Erythroblast (primary cell): ENCODE measurements around the gene GABRA6.

Experiments
- DNase-seq, 2 experiments: peaks; one replicate each; lab custom pipeline; 2025; lab: John Stamatoyannopoulos, UW
- GATA1 ChIP-seq: IDR thresholded peaks from 2 replicates; pipeline ENCODE4 v1.6.1; 2011; ENCODE audit warnings: low read depth, mild to moderate bottlenecking, control low read depth, low read length, moderate library complexity
- POLR2A ChIP-seq: IDR thresholded peaks from 2 replicates; pipeline ENCODE4 v1.6.1; 2011; ENCODE audit warnings: mild to moderate bottlenecking, low read length

Gene GABRA6

DNA sequence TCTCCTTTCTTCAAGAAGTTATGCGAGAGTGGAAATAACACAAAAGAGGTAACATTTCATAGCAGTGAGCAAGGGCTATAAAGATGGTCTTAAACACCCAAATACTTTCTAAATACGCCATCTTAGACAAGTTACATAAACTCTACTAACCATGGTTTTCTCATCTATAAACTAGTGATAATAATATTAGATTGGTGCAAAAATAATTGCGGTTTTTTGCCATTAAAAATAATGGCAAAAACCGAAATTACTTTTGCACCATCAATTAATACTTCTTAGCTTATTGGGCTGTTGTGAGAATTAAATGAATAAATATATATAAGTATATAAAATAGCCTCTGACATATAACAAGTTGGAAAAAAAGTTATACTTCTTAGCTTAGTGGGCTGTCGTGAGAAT is 23.7 kb downstream of the GABRA6 start:
- DNase-seq = no peak
- TF ChIP-seq GATA1 (no peak), POLR2A (no peak)

DNA sequence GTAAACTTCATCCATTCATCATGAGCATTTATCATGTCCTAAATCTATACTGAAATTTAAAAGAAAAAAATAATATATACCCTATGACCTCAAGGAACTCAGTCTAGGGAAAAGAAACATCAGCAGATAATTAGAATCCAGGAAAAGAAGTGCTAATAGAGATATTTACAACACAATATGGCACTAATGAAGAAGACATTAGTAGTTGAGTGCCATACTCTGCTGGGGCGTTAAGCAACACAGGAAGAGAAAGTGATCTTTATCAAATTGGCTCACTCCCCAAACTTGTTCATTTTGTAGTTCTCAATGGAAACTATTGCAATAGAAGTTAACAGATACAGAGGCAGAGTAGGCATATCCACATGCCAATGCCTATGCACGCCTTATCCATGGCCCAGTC is 27.5 kb downstream of the GABRA6 start:
- no peak for DNase-seq
- TF ChIP-seq GATA1 = no peak
- no peak for TF ChIP-seq POLR2A

GRCh38 chr5:161719157-161719556 is 33.6 kb downstream of the GABRA6 start:
- no peak for DNase-seq
- TF ChIP-seq GATA1 (no peak), POLR2A (no peak)

- no peak for TF ChIP-seq POLR2A
- TF ChIP-seq GATA1 = no peak
- no peak for DNase-seq
Measured at GRCh38 chr5:161720460-161720859, 34.9 kb downstream of the GABRA6 start.

- DNase-seq = no peak
- TF ChIP-seq POLR2A (no peak), GATA1 (no peak)
Measured at GRCh38 chr5:161734741-161735140, 49.2 kb downstream of the GABRA6 start.

- TF ChIP-seq POLR2A (no peak), GATA1 (no peak)
- no peak for DNase-seq
Measured at GRCh38 chr5:161740433-161740832, 54.9 kb downstream of the GABRA6 start.

DNA sequence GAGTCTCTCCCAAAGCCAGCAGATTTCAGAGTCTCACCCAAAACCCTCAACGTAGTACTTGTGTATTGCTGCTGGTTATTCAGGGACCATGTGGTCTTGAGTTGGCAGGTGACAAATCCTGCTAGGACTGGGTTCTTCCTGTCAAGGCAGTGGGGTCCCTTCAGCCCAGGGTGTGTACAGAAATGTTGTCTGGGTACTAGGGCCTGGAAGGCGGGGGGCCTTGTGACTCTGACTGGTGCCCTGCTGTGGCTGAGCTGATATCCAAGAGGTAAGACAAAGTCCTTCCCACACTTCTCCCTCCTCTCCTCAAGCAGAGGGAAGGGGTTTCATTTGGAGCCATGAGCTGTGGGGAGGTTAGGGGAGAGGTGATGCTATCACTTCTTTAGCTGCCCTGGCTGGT is 58.8 kb downstream of the GABRA6 start:
- no peak for TF ChIP-seq POLR2A
- no peak for TF ChIP-seq GATA1
- DNase-seq = no peak

DNA sequence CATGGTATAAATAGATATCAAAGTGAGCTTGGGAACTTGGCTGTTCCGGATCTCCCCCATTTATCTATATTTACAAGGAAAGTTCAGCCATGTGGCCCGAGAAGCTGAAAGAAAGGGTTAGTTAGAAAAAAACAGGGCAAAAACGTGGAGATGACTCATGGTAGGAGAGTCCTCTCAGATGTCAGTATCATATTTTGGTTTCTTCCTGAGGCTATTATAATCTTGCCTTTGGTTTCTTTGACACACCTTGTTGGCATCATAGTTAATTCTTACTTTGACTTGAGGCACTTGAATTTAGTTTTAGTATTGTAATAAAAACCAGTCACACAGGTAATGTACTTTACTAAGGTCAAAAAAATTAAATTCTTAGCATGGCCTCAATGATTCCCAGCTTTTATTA is 59.9 kb downstream of the GABRA6 start:
- TF ChIP-seq POLR2A = no peak
- TF ChIP-seq GATA1 = no peak
- no peak for DNase-seq

DNA sequence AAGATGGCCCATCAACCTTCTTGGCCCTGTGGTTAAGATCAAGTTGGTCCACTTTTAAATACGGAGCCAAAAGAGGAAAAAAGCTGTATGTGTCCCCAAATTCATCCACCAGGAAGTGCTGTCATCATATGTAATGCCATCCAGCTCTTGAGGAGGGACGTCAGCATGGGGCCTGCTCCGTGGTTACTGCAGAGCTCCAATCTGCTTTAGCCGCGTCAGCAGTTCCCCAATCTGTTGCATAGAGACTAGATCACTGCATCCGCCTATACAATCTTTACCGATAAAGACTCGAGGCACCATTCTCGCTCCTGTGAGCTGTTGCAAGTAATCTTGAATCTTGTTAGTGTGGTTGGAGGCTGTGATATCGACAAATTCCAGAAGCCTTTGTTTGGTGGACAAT is 65.7 kb downstream of the GABRA6 start:
- DNase-seq = no peak
- no peak for TF ChIP-seq POLR2A
- no peak for TF ChIP-seq GATA1
